OCI-LY3 (cell line): ENCODE measurements around the gene PLOD2.

ENCODE experiments used
- EZH2phosphoT487 ChIP-seq: fragments of 200-600 bp; shearing (Covaris generic); IDR thresholded peaks from 2 replicates; pipeline ENCODE4 v1.6.1; 2018; ENCODE audit warnings: antibody characterized with exemption, mixed run types, low read depth
- TF ChIP-seq, protein P1 (sequence below): fragments of 200-600, 300-600 bp; sonication (generic); IDR thresholded peaks from 2 replicates; pipeline ENCODE4 v1.5.1; 2014; ENCODE audit warnings: antibody characterized with exemption, low read length, low read depth

DNA sequence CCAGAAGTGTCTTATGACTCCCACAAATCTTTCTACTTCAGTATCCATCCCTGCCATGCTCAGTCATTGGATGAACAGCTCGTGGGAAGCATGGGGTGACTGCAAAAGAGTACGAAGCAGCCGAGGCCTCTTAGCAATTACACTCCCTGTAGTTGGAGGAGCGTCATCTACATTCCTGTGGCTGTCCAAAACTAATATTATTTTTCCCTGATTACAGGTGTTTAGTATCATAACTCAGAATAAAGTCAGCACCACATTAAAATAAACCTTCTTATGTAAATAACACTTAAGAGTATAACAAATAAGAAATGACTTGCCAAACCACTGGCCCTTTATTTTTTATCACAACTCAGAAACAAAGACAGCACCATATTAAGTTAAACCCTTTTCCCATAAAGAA lies 141.5 kb downstream of the PLOD2 start:
- TF ChIP-seq EZH2phosphoT487 = no peak
- TF ChIP-seq, protein P1, sequence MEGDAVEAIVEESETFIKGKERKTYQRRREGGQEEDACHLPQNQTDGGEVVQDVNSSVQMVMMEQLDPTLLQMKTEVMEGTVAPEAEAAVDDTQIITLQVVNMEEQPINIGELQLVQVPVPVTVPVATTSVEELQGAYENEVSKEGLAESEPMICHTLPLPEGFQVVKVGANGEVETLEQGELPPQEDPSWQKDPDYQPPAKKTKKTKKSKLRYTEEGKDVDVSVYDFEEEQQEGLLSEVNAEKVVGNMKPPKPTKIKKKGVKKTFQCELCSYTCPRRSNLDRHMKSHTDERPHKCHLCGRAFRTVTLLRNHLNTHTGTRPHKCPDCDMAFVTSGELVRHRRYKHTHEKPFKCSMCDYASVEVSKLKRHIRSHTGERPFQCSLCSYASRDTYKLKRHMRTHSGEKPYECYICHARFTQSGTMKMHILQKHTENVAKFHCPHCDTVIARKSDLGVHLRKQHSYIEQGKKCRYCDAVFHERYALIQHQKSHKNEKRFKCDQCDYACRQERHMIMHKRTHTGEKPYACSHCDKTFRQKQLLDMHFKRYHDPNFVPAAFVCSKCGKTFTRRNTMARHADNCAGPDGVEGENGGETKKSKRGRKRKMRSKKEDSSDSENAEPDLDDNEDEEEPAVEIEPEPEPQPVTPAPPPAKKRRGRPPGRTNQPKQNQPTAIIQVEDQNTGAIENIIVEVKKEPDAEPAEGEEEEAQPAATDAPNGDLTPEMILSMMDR = no peak
